GM20431 (cell line): ENCODE data around the gene FKBP7.
"Not testable (repeated sequence)": the region's sequence is repeated elsewhere in the genome, so short reads cannot be mapped to it uniquely, and the experiment has no call there.

ENCODE experiments used
- in situ Hi-C: fragments of 300-500 bp; cut with MseI, MboI; formaldehyde crosslinking; loops from one replicate; pipeline ENCODE4 v1.15.0; 2020; ENCODE audit warnings: low sequenced_read_pairs; ENCODE audit not compliant: unreplicated experiment

Gene FKBP7

DNA sequence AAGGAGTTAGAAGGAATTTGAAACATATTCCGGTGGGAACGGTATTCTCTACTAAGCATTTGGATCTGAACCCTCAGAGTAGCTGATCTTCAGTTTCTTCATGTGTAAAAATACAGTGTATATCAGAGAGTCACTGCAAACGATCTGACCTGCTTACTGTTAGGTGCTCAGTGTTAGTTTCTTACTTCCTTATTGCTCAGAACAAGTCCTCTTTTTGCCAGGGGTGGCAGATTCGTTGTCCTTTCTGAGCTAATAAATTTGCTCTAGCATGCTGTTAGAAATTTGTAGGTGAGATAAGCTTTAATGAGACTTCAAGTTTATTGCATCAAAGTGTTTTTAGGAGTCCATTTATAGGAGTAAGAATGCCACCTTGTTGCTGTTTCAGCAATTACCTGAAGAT, 17.6 kb upstream of the FKBP7 start:
- in situ Hi-C loops: no loop called here

DNA sequence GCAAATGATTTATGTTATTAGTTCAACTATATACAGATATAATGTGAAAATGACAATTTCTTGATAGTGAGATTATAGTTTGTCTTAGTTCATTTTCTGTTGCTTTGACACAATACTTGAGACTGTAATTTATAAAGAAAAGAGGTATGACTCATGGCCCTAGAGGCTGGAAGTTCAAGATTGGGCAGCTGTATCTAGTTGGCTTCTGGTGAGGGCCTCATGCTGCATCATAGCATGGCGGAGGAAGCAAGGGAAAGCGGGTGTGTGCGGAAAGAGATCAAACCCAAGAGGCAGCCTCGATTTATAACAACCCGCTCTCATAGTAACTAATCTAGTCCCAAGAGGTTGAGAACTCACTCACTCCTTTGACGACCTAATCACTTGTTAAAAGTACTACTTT, 13.2 kb upstream of the FKBP7 start:
- in situ Hi-C loops: no loop called here

DNA sequence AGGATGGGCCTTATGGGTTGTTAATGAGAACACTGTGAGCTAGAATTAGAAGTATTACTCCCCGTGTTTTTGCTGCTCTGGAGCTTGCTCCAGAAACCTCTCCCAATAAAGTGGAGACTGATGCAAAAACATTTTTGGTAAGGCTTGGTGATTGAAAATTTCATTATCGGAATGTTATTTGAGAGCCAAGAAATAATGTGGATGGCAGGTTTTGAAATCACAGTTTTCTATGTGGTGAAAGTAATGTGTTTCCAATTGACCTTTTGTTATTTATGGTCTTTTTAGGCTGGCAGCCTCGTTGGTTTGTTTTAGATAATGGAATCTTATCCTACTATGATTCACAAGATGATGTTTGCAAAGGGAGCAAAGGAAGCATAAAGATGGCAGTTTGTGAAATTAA, 7.0 kb upstream of the FKBP7 start:
- in situ Hi-C loops: no loop called here

DNA sequence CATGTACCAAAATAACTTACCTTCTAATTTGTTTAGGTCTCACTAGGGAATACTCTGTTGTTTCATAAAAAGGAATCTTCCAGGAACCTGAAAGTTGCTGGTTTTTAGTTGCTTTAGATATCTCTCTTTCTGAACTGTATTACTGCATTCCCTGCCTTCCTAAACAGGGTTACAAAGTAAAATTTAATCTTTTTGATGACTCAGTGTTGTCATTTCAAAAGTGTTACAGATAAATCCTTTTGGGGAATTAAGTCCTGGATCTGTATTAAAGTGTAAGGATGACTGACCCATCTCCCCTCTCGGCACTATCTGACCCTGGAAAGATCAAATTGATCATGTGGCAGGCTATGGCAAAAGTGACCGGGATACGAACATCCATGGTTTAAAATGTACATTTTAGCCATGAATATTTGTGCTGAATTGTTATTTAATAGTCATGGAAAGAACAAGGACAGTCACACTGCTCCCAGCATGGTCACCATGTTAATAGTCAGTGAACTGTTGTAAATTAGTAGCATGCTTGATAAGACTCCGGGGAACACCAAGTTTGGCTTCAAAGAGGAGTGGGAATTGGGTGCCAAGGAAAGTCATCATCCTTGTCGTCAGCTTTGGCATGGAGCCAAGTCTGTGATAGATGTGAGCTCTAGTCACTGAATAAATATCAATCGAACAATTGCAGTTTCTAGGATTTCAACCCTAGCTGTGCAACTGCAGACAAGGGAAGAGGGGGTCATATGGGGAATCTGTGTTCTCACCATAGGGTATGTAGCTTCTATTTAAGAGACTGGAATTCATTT, 6.0 kb upstream of the FKBP7 start:
- in situ Hi-C loops: no loop called here

DNA sequence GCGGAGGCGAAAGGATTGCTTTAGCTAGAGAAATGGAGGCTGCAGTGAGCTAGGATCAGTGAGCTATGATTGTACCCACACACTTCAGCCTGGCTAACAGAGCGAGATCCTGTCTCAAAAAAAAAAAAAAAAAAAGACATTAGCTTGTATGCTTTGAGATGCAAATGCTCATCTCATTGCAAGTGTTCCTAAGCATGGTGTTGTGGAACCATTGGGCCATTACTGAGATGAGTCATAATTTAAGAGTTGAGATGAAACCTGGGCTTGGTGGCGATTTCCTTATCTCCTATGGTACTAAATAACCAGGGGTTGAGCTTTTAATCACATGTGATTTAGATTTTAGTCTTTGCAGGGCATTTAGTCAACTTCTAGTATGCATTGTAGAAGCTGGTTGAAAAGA, 4.0 kb upstream of the FKBP7 start:
- in situ Hi-C loops: no loop called here

DNA sequence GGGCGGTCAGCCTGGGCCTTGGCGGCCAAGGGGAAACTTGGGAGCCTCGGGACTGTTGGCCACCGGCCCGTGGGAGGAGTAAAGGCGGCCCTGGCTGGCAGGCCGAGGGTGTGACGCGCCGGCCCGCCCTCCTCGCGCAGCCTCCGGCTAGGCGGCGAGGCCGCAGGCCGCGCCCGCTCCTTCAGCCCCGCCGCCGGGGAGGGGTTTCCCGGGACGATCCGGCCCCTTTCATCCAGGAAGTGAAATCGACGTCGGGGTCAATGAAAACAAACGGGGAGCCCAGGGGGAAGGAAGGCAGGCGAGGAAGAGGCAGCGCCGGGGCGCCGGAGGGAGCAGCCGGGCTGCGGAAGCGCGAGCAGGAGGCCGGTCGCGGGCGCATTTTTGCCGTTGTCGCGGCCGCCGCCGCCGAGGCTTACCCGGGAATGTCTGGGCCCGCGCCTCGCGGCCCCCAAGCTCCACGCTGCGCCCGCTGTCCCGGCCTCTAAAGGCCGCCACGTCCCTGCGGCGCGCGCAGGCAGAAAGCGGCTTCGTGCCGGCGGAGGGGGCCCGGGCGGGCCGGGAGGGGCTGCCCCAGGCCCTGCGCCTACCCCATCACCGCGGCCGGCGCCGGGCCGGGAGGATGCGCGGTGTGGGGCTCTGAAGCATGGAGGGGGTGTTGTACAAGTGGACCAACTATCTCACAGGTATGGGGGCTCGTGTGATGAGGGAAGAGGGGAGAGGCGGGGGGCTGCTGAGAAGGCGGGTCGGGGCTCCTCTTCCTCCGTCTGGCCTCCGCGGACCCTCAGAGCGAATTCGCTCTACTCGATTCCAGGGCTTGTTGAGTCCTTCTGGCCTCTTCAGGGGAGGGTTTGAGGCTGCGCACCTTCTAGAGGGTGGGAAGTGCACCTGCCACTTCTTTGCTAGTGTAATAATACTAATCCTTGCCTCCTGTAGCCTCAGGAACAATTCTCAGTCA, 2.1 kb upstream of the FKBP7 start, which contains the start of gene PLEKHA3:
Gene PLEKHA3, plus strand, starts transcription at position 231 of the 955 bp plus-strand sequence. Its CDS starts 413 bp downstream, at position 644.
- in situ Hi-C loops: no loop called here

DNA sequence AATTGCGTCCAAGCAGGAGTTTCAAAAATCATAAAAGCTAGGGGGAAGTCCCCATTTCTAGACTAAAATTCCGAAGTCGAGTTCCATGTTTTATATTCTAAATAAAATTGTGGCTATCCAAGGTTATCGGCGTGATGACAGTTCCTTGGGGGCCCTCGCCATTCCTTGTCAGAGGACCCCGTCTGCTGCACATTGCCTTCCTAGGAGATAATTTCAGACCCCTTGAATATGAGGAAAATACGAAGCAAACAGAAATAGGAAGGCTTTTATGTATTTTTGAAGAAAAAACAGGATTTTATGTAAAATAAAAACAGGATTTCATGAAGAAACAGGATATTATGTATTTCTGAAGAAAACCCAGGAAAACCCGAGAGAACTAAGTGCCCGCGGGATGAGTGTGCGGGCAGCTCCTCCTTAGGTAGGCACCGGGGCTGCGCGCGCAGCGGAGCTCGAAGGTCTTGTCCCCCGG, 1.4 kb upstream of the FKBP7 start:
- in situ Hi-C loops: no loop called here

DNA sequence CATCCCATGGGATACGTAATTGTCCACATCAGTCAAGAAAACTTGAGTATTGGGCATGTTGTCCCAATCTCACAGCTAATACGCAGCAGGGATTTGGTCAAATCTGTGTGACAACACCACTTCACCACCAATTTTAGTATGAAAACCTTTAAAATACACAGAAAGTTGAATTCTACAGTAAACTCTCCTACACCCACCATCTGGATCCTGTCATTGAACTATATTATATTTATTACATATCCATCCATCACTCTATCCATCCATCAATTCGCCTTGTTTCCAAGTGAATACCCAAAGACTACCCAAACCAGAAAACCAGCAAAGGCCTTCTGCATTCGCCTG, 846 bp upstream of the FKBP7 start:
- in situ Hi-C loops: no loop called here

DNA sequence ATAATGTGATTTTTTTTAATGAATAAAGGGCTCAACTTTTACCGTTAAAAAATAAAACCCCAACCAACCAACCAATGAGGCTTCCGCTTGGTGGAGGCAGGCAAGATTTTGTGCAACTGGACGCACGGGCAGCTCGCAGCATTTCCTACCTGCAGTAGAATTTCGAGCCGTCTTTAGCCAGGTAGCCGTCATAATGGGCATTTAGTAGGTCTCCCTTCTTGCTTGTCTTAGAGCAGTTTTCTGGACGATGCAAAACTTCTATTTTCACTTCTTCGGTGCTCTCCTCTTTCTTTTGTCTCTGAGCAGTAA, 316 bp downstream of the FKBP7 start:
- in situ Hi-C loops: no loop called here

DNA sequence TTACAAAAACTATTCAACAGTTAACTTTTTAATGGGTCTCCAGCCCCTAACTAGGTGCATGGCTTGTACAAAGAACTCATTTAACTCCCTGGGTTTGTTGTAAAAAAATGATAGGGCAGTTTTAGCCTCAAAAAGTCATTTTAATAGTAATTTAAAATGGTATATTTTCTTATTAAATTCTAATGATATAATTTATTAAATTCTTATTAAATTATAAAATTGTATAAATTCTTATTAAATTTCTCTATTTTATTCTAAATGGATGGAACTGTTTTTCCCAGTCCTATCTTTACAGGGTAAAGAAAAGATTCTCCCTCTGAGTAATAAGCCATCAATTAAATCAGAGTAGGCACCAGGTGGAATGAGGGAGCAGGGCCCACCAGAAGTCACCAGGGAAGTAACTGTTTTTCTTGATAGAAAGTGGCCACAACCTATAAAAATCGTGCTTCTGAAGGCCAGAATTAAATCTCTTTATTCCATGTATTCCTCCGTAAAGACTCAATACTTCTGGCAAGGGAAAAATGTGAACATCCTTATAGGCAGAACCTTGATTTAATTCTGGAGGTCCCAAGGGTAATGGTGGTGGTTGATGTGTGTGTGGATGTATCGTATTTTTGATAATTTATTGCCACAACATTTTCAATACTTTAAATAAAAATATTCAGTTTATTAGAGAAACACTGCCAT, 814 bp downstream of the FKBP7 start:
- in situ Hi-C loops: no loop called here

DNA sequence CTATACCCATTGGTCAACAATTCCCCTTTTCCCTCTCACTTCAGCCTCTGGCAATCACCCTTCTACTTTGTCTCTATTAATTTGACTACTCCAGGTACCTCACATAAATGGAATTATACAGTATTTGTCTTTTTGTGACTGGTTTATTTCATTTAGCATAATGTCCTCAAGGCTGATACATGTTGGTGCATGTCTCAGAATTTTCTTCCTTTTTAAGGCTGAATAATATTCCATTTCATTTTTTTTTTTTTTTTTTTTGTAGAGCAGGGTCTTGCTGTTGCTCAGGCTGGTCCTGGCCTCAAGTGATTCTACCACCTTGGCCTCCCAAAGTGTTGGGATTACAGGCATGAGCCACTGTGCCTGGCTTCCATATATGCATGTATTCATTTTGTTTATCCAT, 1.9 kb downstream of the FKBP7 start:
- in situ Hi-C loops: no loop called here

DNA sequence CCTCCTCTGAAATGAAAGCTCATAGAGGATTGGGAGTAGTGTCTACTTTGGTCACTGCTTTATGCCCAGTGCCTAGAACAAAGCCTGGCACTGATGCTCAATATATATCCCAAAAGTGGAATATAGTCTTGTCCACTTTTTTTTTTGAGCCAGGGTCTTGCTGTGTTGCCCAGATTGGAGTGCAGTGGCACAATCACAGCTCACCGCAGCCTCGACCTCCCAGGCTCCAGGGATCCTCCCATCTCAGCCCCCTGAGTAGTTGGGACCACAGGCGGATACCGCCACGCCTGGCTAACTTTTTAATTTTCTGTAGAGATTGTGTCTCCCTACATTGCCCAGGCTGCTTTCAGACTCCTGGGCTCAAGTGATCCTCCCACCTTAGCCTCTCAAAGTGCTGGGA, 3.8 kb downstream of the FKBP7 start:
- in situ Hi-C loops: no loop called here

DNA sequence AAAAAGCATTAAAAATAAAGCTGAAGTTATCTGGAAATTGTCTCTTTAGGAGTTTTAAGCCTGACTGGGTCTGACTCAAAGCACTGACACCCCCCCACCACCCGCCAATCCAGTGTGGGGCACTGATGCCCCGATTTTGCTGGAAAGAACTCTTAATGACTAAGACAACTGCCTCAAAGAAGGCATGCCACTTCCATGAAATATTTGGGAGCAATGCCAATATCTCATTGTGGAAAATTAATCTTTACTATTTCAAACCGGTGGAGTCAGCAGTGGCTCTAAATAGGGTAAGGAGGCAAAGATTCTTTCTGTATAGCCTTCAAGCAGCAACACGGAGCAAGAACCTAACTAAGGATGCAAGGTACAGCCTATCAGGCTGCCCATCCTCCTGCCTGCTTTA, 4.5 kb downstream of the FKBP7 start:
- in situ Hi-C loops: no loop called here

DNA sequence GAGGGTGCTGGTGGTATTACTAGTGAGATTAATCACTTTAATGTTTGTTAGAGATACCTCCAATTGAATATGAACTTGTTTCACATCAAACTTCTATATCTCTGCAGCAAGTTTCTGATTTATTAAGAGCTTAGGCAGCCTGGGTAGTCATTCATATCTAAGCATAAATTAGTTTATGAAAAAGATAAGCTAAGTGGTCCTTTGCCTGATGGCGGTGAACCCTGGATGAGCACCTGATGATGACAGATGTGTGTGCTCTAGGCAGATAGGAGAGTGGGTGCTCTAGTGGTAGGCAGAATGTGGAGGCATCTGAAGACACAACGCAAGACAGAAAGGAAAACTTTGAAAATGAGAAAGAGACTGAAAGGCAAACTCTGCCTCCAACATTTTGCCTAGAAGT, 5.0 kb downstream of the FKBP7 start:
- in situ Hi-C loops: no loop called here

DNA sequence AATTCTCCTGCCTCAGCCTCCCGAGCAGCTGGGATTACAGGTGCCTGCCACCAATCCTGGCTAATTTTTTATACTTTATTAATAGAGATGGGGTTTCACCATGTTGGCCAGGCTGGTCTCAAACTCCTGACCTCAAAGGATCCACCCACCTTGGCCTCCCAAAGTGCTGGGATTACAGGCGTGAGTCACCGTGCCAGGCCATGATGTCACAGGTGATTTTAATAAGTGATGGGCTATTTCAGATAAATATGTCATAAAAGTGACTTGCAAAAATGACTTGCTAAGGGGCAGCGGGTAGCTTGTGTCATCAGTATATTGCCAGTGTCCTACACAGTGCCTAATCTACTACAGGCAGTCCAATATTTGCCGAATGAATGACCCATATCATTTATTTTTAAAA, 7.1 kb downstream of the FKBP7 start:
- in situ Hi-C loops: not testable (repeated sequence)

DNA sequence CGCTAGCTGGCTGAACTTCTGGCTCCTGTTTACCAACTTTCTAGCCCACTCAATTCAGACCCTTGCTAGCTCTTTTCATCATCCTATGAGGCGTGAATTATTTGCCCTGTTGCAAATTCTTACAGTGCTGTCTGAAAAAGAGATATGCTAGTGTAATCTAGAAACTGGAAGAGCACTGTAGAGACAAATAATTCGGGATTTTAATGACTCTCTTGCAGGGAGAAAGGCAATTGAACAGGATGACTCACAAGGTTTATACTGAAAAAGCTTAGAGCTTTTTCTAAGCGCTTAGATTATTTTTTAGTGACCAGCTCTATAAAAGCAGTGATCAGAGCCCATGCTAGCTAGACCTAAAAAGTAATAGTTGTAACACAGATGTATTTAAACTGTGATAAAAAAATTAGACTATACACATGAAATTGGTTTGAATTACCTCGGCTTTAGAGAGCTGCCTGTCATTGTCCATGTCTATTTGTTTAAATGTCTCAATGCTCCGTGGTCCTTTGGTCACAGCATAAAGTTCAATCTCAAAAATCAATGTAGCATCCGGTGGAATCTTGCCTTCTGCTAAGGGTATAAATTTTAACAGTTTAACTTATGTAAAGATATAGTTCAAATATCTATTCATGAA, 9.1 kb downstream of the FKBP7 start:
- in situ Hi-C loops: no loop called here

DNA sequence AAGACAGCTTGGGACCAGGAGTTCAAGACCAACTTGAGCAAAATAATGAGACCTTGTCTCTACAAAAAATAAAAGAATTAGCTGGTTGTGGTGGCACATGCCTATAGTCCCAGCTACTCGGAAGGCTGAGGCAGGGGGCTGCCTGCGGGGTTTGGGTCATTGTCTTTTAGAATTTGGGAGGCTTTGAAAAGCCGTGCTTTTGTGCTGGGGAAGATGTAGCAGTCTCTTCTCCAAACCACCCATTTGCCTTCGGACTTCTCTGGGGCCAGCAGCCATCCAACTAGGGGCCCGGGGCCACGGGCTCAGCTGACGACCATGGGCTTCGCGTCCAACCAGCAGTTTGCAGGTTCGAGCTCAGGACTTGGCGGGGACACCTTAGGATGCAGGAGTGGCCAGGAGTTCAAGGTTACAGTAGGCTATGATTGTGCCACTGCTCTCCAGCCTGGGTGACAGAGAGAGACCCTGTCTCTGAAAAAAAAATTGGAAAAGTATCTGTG, 21.0 kb downstream of the FKBP7 start:
- in situ Hi-C loops: no loop called here

DNA sequence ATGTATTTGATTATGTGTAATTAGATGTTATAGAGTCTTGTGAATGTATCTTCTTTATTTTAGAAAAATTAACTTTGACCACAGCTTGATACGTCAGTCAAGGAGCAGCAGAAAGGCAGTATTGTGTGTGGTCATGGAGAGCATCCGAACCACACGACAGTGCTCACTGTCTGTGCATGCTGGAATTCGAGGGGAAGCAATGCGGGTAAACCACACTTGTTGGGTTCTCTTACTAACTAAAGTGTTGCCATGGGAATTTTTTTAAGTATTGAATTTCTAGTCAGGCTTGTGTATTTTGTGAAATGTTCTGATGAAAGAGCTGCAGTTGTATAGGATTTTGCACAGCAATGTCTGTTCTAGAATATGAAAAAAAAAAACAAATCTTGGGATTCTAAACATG, 22.5 kb downstream of the FKBP7 start:
- in situ Hi-C loops: no loop called here

DNA sequence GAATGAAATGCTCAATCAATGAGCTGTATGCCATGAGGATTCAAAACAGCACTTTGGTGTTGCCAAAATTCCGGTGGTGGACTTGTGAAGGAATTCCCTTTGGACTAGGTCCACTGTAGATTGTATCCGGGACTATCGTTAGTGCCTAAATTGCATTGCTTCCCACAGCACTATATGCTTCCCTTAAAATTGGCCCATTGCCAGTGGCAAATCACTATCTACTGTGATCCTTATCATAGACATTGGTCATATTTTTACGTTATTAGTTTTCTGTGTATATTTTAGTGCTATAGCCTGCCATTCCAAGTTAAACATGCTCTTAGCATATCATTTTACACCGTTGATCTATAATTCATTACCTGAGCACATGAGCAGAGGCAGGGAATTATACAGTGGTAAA, 25.5 kb downstream of the FKBP7 start:
- in situ Hi-C loops: no loop called here

DNA sequence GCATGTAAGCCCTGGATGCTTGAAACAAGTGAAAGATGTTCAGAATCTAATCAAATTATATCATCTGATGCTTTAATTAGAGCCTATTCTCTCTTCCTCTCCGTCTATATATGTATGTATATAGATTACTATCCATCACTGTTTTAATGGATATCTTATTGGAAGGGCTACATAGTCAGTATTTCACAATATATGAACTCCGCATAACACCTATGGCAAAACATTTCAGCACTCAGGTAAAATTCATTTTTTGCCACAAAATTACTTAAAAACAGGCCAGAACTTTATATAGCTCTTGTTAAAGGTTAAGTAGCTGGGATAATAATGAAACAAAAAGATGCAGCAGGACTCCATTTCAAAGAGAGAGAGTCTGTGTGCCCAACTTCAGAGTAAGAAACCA, 26.1 kb downstream of the FKBP7 start:
- in situ Hi-C loops: no loop called here
